Measurements from ENCODE around the gene DIAPH2. TPM values are rescaled to one million over a fixed set of nuclear protein-coding genes. Genes with fewer than 3 reads are reported as not detected.
"Not testable (repeated sequence)": the region's sequence is repeated elsewhere in the genome, so short reads cannot be mapped to it uniquely, and the experiment has no call there.

The DIAPH2 gene
- total RNA-seq, 8 experiments from 2014 or later = 2.6 to 12.7 (median 3.9) TPM

GRCh38 chrX:96776966-96777365, 92.3 kb downstream of the DIAPH2 start:
- Histone ChIP-seq H3K27ac (no peak overlapping the region), H3K4me1 (replicated peaks in 1 of 2) (no peaks in the 10 kb centered on the region), H3K4me3 (no peak overlapping the region)
- in situ Hi-C loops (cut with MboI; ENCODE audit: low pct_unique_long_range_greater_than_20kb in 2 of 9, low sequenced_read_pairs in 9 of 9, unreplicated experiment in 9 of 9) = no loop called here
- no peak for ATAC-seq (replicated peaks in 6 of 8)
- 0 to 100% (median 88%) methylated on average over 1 of the region's 1 CpG; no CpG with 5 or more reads in 4 of the 10 experiments for WGBS, 10 experiments

GRCh38 chrX:96791559-96791958, 106.9 kb downstream of the DIAPH2 start:
- Histone ChIP-seq H3K27ac (no peak overlapping the region), H3K4me1 (replicated peaks in 1 of 2) (no peaks in the 10 kb centered on the region), H3K4me3 (no peak overlapping the region)
- in situ Hi-C loops (cut with MboI; ENCODE audit: low pct_unique_long_range_greater_than_20kb in 2 of 9, low sequenced_read_pairs in 9 of 9, unreplicated experiment in 9 of 9) = no loop called here
- ATAC-seq (replicated peaks in 6 of 8) = no peak
- WGBS, 10 experiments = 64 to 88% (median 65%) methylated on average over 2 to 3 of the region's 4 CpGs; no CpG with 5 or more reads in 7 of the 10 experiments

- no peak overlapping the region for H3K27ac ChIP-seq
- no peak overlapping the region for H3K4me3 ChIP-seq
- H3K4me1 ChIP-seq (replicated peaks in 1 of 2) = no peaks in the 10 kb centered on the region
- in situ Hi-C loops (cut with MboI; ENCODE audit: low pct_unique_long_range_greater_than_20kb in 2 of 9, low sequenced_read_pairs in 9 of 9, unreplicated experiment in 9 of 9) = no loop called here
- ATAC-seq (replicated peaks in 6 of 8) = no peak
- WGBS, 10 experiments = 40 to 92% (median 74%) methylated on average over 1 to 2 of the region's 2 CpGs; no CpG with 5 or more reads in 6 of the 10 experiments
These were observed 107.4 kb downstream of the DIAPH2 start for GRCh38 chrX:96792047-96792446.

- Histone ChIP-seq H3K27ac (no peak overlapping the region), H3K4me1 (replicated peaks in 1 of 2) (peaks cover 3 to 8% of the 10 kb centered on the region in 2 donors), H3K4me3 (no peak overlapping the region)
- WGBS, 10 experiments = 33 to 100% (median 79%) methylated on average over 1 of the region's 1 CpG; no CpG with 5 or more reads in 6 of the 10 experiments
- ATAC-seq (replicated peaks in 6 of 8) = peak in 5 of 8 experiments; percentile 48 to 80 (median 70)
- in situ Hi-C loops (cut with MboI; ENCODE audit: low pct_unique_long_range_greater_than_20kb in 2 of 9, low sequenced_read_pairs in 9 of 9, unreplicated experiment in 9 of 9) = no loop called here
These were observed 114.3 kb downstream of the DIAPH2 start for GRCh38 chrX:96798982-96799381.

- H3K4me1 ChIP-seq (replicated peaks in 1 of 2) = no peaks in the 10 kb centered on the region
- WGBS, 10 experiments = 72 to 100% (median 95%) methylated on average over 2 to 4 of the region's 4 CpGs; no CpG with 5 or more reads in 6 of the 10 experiments
- H3K27ac ChIP-seq = no peak overlapping the region
- no peak overlapping the region for H3K4me3 ChIP-seq
- ATAC-seq (replicated peaks in 6 of 8) = no peak
- in situ Hi-C loops (cut with MboI; ENCODE audit: low pct_unique_long_range_greater_than_20kb in 2 of 9, low sequenced_read_pairs in 9 of 9, unreplicated experiment in 9 of 9) = no loop called here
These were observed 122.7 kb downstream of the DIAPH2 start for GRCh38 chrX:96807318-96807717.

GRCh38 chrX:96820935-96821334, 136.3 kb downstream of the DIAPH2 start:
- no peak for ATAC-seq (replicated peaks in 6 of 8)
- WGBS, 10 experiments = 80 to 92% (median 83%) methylated on average over 1 to 2 of the region's 2 CpGs; no CpG with 5 or more reads in 6 of the 10 experiments

GRCh38 chrX:96824166-96824565, 139.5 kb downstream of the DIAPH2 start:
- Histone ChIP-seq H3K4me3 (no peak overlapping the region), H3K4me1 (replicated peaks in 1 of 2) (no peaks in the 10 kb centered on the region), H3K27ac (no peak overlapping the region)
- ATAC-seq (replicated peaks in 6 of 8) = no peak
- 63 to 100% (median 87%) methylated on average over 1 to 3 of the region's 3 CpGs; no CpG with 5 or more reads in 6 of the 10 experiments for WGBS, 10 experiments
- in situ Hi-C loops (cut with MboI; ENCODE audit: low pct_unique_long_range_greater_than_20kb in 2 of 9, low sequenced_read_pairs in 9 of 9, unreplicated experiment in 9 of 9) = no loop called here

More at GRCh38 chrX:96820935-96821334, 136.3 kb downstream of the DIAPH2 start:
- in situ Hi-C loops (cut with MboI; ENCODE audit: low pct_unique_long_range_greater_than_20kb in 2 of 9, low sequenced_read_pairs in 9 of 9, unreplicated experiment in 9 of 9) = no loop called here
- Histone ChIP-seq H3K27ac (no peak overlapping the region), H3K4me1 (replicated peaks in 1 of 2) (no peaks in the 10 kb centered on the region), H3K4me3 (no peak overlapping the region)

- Histone ChIP-seq H3K4me3 (no peak overlapping the region), H3K27ac (no peak overlapping the region), H3K4me1 (replicated peaks in 1 of 2) (no peaks in the 10 kb centered on the region)
- in situ Hi-C loops (cut with MboI; ENCODE audit: low pct_unique_long_range_greater_than_20kb in 2 of 9, low sequenced_read_pairs in 9 of 9, unreplicated experiment in 9 of 9) = no loop called here
- ATAC-seq (replicated peaks in 6 of 8) = no peak
- 44 to 100% (median 80%) methylated on average over 1 to 2 of the region's 2 CpGs; no CpG with 5 or more reads in 4 of the 10 experiments for WGBS, 10 experiments
These were observed 148.7 kb downstream of the DIAPH2 start for GRCh38 chrX:96833333-96833732.

GRCh38 chrX:96834137-96834536, 149.5 kb downstream of the DIAPH2 start:
- H3K4me3 ChIP-seq = no peak overlapping the region
- no peak for ATAC-seq (replicated peaks in 6 of 8)
- no peak overlapping the region for H3K27ac ChIP-seq
- H3K4me1 ChIP-seq (replicated peaks in 1 of 2) = no peaks in the 10 kb centered on the region
- in situ Hi-C loops (cut with MboI; ENCODE audit: low pct_unique_long_range_greater_than_20kb in 2 of 9, low sequenced_read_pairs in 9 of 9, unreplicated experiment in 9 of 9) = no loop called here
- 25 to 100% (median 81%) methylated on average over 1 of the region's 1 CpG; no CpG with 5 or more reads in 6 of the 10 experiments for WGBS, 10 experiments

- Histone ChIP-seq H3K4me3 (no peak overlapping the region), H3K27ac (no peak overlapping the region), H3K4me1 (replicated peaks in 1 of 2) (no peaks in the 10 kb centered on the region)
- 25 to 86% (median 68%) methylated on average over 1 to 3 of the region's 5 CpGs; no CpG with 5 or more reads in 6 of the 10 experiments for WGBS, 10 experiments
- ATAC-seq (replicated peaks in 6 of 8) = no peak
- in situ Hi-C loops (cut with MboI; ENCODE audit: low pct_unique_long_range_greater_than_20kb in 2 of 9, low sequenced_read_pairs in 9 of 9, unreplicated experiment in 9 of 9) = no loop called here
These were observed 151.1 kb downstream of the DIAPH2 start for GRCh38 chrX:96835660-96836289.

GRCh38 chrX:96837808-96838207, 153.2 kb downstream of the DIAPH2 start:
- no peak for ATAC-seq (replicated peaks in 6 of 8)
- in situ Hi-C loops (cut with MboI; ENCODE audit: low pct_unique_long_range_greater_than_20kb in 2 of 9, low sequenced_read_pairs in 9 of 9, unreplicated experiment in 9 of 9) = no loop called here
- no peak overlapping the region for H3K4me3 ChIP-seq
- H3K27ac ChIP-seq = no peak overlapping the region
- 51 to 100% (median 90%) methylated on average over 1 to 3 of the region's 3 CpGs; no CpG with 5 or more reads in 4 of the 10 experiments for WGBS, 10 experiments
- H3K4me1 ChIP-seq (replicated peaks in 1 of 2) = no peaks in the 10 kb centered on the region

GRCh38 chrX:96838537-96838936, 153.9 kb downstream of the DIAPH2 start:
- no peak overlapping the region for H3K27ac ChIP-seq
- ATAC-seq (replicated peaks in 6 of 8) = peak in 1 of 8 experiments; percentile 49
- WGBS, 10 experiments = 0 to 25% (median 0%) methylated on average over 1 of the region's 1 CpG; no CpG with 5 or more reads in 6 of the 10 experiments
- in situ Hi-C loops (cut with MboI; ENCODE audit: low pct_unique_long_range_greater_than_20kb in 2 of 9, low sequenced_read_pairs in 9 of 9, unreplicated experiment in 9 of 9) = no loop called here
- H3K4me3 ChIP-seq = no peak overlapping the region
- H3K4me1 ChIP-seq (replicated peaks in 1 of 2) = no peaks in the 10 kb centered on the region

GRCh38 chrX:96841325-96841724, 156.7 kb downstream of the DIAPH2 start:
- in situ Hi-C loops (cut with MboI; ENCODE audit: low pct_unique_long_range_greater_than_20kb in 2 of 9, low sequenced_read_pairs in 9 of 9, unreplicated experiment in 9 of 9) = no loop called here
- H3K4me1 ChIP-seq (replicated peaks in 1 of 2) = no peaks in the 10 kb centered on the region
- ATAC-seq (replicated peaks in 6 of 8) = no peak
- 43 to 100% (median 88%) methylated on average over 1 of the region's 1 CpG; no CpG with 5 or more reads in 5 of the 10 experiments for WGBS, 10 experiments
- no peak overlapping the region for H3K27ac ChIP-seq
- no peak overlapping the region for H3K4me3 ChIP-seq

- H3K4me3 ChIP-seq; H3K27ac ChIP-seq; H3K4me1 ChIP-seq (replicated peaks in 1 of 2); in situ Hi-C loops (cut with MboI; ENCODE audit: low pct_unique_long_range_greater_than_20kb in 2 of 9, low sequenced_read_pairs in 9 of 9, unreplicated experiment in 9 of 9); ATAC-seq (replicated peaks in 6 of 8): not testable (repeated sequence)
- 84 to 100% (median 100%) methylated on average over 1 to 3 of the region's 3 CpGs; no CpG with 5 or more reads in 7 of the 10 experiments for WGBS, 10 experiments
These were observed 157.2 kb downstream of the DIAPH2 start for GRCh38 chrX:96841866-96842265.
